OCI-LY3 (cell line): ENCODE measurements around the gene DSE.

Experiments used
- CTCF ChIP-seq: fragments of 200-600, 300-600 bp; sonication (generic); IDR thresholded peaks from 2 replicates; pipeline ENCODE4 v1.5.1; 2014; ENCODE audit warnings: antibody characterized with exemption, low read length, low read depth
- EZH2phosphoT487 ChIP-seq: fragments of 200-600 bp; shearing (Covaris generic); IDR thresholded peaks from 2 replicates; pipeline ENCODE4 v1.6.1; 2018; ENCODE audit warnings: antibody characterized with exemption, mixed run types, low read depth

GRCh38 chr6:116437656-116438055 is 66.9 kb downstream of the DSE start:
- TF ChIP-seq CTCF = no peak
- TF ChIP-seq EZH2phosphoT487 = no peak
